ENCODE results near the gene ATOH7. TPM values are rescaled to one million over a fixed set of nuclear protein-coding genes. Genes with fewer than 3 reads are reported as not detected.

The ATOH7 gene
- total RNA-seq, 2 donors from 2014 or later, result not detected

- Histone ChIP-seq H3K27me3 (no peaks in the 10 kb centered on the region), H3K4me1 (peaks cover 6% of the 10 kb centered on the region), H3K36me3 (replicated peaks in 1 of 2; ENCODE audit: insufficient read depth in 1 of 2, low read depth in 2 of 2) (no peaks in the 10 kb centered on the region), H3K27ac (no peak overlapping the region), H3K4me3 (no peak overlapping the region), H3K9me3 (no peaks in the 10 kb centered on the region)
- whole genome bisulfite sequencing, 2 donors, result 79 to 81% methylated on average over 3 of the region's 3 CpGs
- DNase-seq (no peak), ATAC-seq (no peak)
- intact Hi-C loops (cut with DNase I), result no loop called here
- TF ChIP-seq CTCF (IDR thresholded peaks at IDR 0.05), result no peak
- TF ChIP-seq POLR2A (IDR thresholded peaks at IDR 0.05), result no peak
Observed at GRCh38 chr10:68233046-68233445, 1.1 kb upstream of the ATOH7 start.

GRCh38 chr10:68231106-68231816 lies 652 bp downstream of the ATOH7 start:
- intact Hi-C loops (cut with DNase I), result no loop called here
- Histone ChIP-seq H3K36me3 (replicated peaks in 1 of 2; ENCODE audit: insufficient read depth in 1 of 2, low read depth in 2 of 2) (no peaks in the 10 kb centered on the region), H3K4me1 (peaks cover 6% of the 10 kb centered on the region), H3K27ac (peak overlapping the region; percentile 53 to 80 (median 72)), H3K9me3 (no peaks in the 10 kb centered on the region), H3K27me3 (no peaks in the 10 kb centered on the region), H3K4me3 (peak overlapping the region; percentile 17 to 23)
- ATAC-seq (peak; percentile 98), DNase-seq (peak; percentile 61 to 78 (median 62))
- TF ChIP-seq POLR2A (IDR thresholded peaks at IDR 0.05) (peak in 2 of 3 donors; percentile 54 to 62), CTCF (IDR thresholded peaks at IDR 0.05) (peak in 4 of 7 experiments; percentile 13 to 52 (median 40))
- WGBS, 2 donors, result 0% methylated on average over 24 to 75 of the region's 81 CpGs

- Histone ChIP-seq H3K36me3 (replicated peaks in 1 of 2; ENCODE audit: insufficient read depth in 1 of 2, low read depth in 2 of 2) (no peaks in the 10 kb centered on the region), H3K4me1 (peaks cover 6% of the 10 kb centered on the region), H3K4me3 (no peak overlapping the region), H3K27me3 (no peaks in the 10 kb centered on the region), H3K9me3 (no peaks in the 10 kb centered on the region), H3K27ac (no peak overlapping the region)
- no peak for TF ChIP-seq CTCF (IDR thresholded peaks at IDR 0.05)
- no peak for TF ChIP-seq POLR2A (IDR thresholded peaks at IDR 0.05)
- DNase-seq (no peak), ATAC-seq (no peak)
- WGBS, 2 donors, result 70 to 73% methylated on average over 5 of the region's 5 CpGs
- intact Hi-C loops (cut with DNase I), result no loop called here
Observed at GRCh38 chr10:68230268-68230667, 1.6 kb downstream of the ATOH7 start.

GRCh38 chr10:68224810-68225209 lies 7.1 kb downstream of the ATOH7 start:
- H3K27ac ChIP-seq, result no peak overlapping the region
- intact Hi-C loops (cut with DNase I), result no loop called here

More at GRCh38 chr10:68224810-68225209, 7.1 kb downstream of the ATOH7 start:
- Histone ChIP-seq H3K27me3 (no peaks in the 10 kb centered on the region), H3K4me1 (no peaks in the 10 kb centered on the region), H3K36me3 (replicated peaks in 1 of 2; ENCODE audit: insufficient read depth in 1 of 2, low read depth in 2 of 2) (no peaks in the 10 kb centered on the region), H3K9me3 (no peaks in the 10 kb centered on the region), H3K4me3 (no peak overlapping the region)
- no peak for DNase-seq
- no peak for TF ChIP-seq POLR2A (IDR thresholded peaks at IDR 0.05)
- no peak for TF ChIP-seq CTCF (IDR thresholded peaks at IDR 0.05)
- ATAC-seq, result no peak

Measured in body of pancreas (tissue), 4 donors.